HG02623 (cell line): ENCODE data around the gene TNFRSF1B.

Source experiments
- ATAC-seq: cut with Tn5 transposase; IDR thresholded peaks from one replicate; pipeline ENCODE4 v1.9.1; 2021; ENCODE audit warnings: moderate library complexity; ENCODE audit not compliant: unreplicated experiment

The TNFRSF1B gene

GRCh38 chr1:12141163-12141850, 25.5 kb upstream of the TNFRSF1B start:
- no peak for ATAC-seq

- ATAC-seq = no peak
These were observed 24.5 kb upstream of the TNFRSF1B start for GRCh38 chr1:12142141-12142823.

- ATAC-seq = no peak
These were observed 23.7 kb upstream of the TNFRSF1B start for GRCh38 chr1:12142891-12143630.

- ATAC-seq = no peak
These were observed 23.1 kb upstream of the TNFRSF1B start for GRCh38 chr1:12143631-12144155.

GRCh38 chr1:12144236-12144635, 22.6 kb upstream of the TNFRSF1B start:
- no peak for ATAC-seq

GRCh38 chr1:12144969-12145368, 21.8 kb upstream of the TNFRSF1B start:
- no peak for ATAC-seq

GRCh38 chr1:12145616-12146342, 21.0 kb upstream of the TNFRSF1B start:
- no peak for ATAC-seq

- ATAC-seq = no peak
These were observed 20.3 kb upstream of the TNFRSF1B start for GRCh38 chr1:12146343-12147112.

- no peak for ATAC-seq
These were observed 19.5 kb upstream of the TNFRSF1B start for GRCh38 chr1:12147201-12147701.

- ATAC-seq = no peak
These were observed 18.4 kb upstream of the TNFRSF1B start for GRCh38 chr1:12148160-12148957.

GRCh38 chr1:12148958-12149790, 17.6 kb upstream of the TNFRSF1B start:
- ATAC-seq = no peak

- no peak for ATAC-seq
These were observed 17.0 kb upstream of the TNFRSF1B start for GRCh38 chr1:12149791-12150175.

GRCh38 chr1:12150456-12151200, 16.2 kb upstream of the TNFRSF1B start:
- ATAC-seq = no peak

GRCh38 chr1:12151465-12151864, 15.3 kb upstream of the TNFRSF1B start:
- ATAC-seq = no peak

- peak; percentile 72 for ATAC-seq
These were observed 14.5 kb upstream of the TNFRSF1B start for GRCh38 chr1:12152113-12152891.

- ATAC-seq = no peak
These were observed 13.5 kb upstream of the TNFRSF1B start for GRCh38 chr1:12153181-12153785.

- no peak for ATAC-seq
These were observed 11.5 kb upstream of the TNFRSF1B start for GRCh38 chr1:12155328-12155727.
